HG03066 (cell line): ENCODE measurements around the gene RAD51AP2.

ENCODE experiments used
- ATAC-seq: cut with Tn5 transposase; IDR thresholded peaks from one replicate; pipeline ENCODE4 v1.9.1; 2021; ENCODE audit warnings: low read depth; ENCODE audit not compliant: unreplicated experiment

Gene RAD51AP2

GRCh38 chr2:17471979-17472378 is 46.3 kb downstream of the RAD51AP2 start:
- ATAC-seq = no peak

- no peak for ATAC-seq
These were observed 47.2 kb downstream of the RAD51AP2 start for GRCh38 chr2:17470855-17471641.

- no peak for ATAC-seq
These were observed 57.2 kb downstream of the RAD51AP2 start for GRCh38 chr2:17461087-17461475.
